CD4-positive, alpha-beta T cell (primary cell): ENCODE measurements around the gene FAM76A. TPM values are rescaled to one million over a fixed set of nuclear protein-coding genes. Genes with fewer than 3 reads are reported as not detected.
A peak's percentile ranks its signal among the peaks of the same experiment; 100 is the strongest.
"Not testable (repeated sequence)": the region's sequence is repeated elsewhere in the genome, so short reads cannot be mapped to it uniquely, and the experiment has no call there.

Experiments
- ATAC-seq: fragments of 200-7000 bp; cut with Tn5 transposase; one replicate; pipeline ENCODE4 v1.10.0; 2022; ENCODE audit warnings: mild to moderate bottlenecking; ENCODE audit not compliant: poor library complexity
- CTCF ChIA-PET: fragments of 350-600 bp; sonication (Branson Sonifier 250); formaldehyde crosslinking; loops from one replicate; lab custom pipeline; 2021; ENCODE audit warnings: antibody characterized with exemption, inconsistent platforms; lab: Charles Lee
- POLR2A ChIA-PET: fragments of 350-600 bp; sonication (Branson Sonifier 250); formaldehyde crosslinking; loops from one replicate; lab custom pipeline; 2021; ENCODE audit warnings: antibody characterized with exemption, inconsistent platforms; lab: Charles Lee
- DNase-seq, 14 experiments: peaks; one replicate each; pipeline ENCODE4 v3.0.0-alpha.2; 2013 to 2020; ENCODE audit warnings: mixed read lengths in 2 of 14
- H3K27ac ChIP-seq, 2 donors: one replicate each; pipeline versions ENCODE4 v1.5.1 to v1.7.0; 2013; ENCODE audit warnings: low read length in 2 of 2, low read depth in 1 of 2, mild to moderate bottlenecking in 1 of 2
- H3K27me3 ChIP-seq, 2 experiments: 1 replicate in 1 of 2; 2 replicates in 1 of 2; pipeline versions ENCODE4 v1.6.1 to v1.7.0; 2013; ENCODE audit warnings: low read length in 2 of 2, control low read depth in 1 of 2, mild to moderate bottlenecking in 1 of 2, moderate library complexity in 1 of 2; ENCODE audit not compliant: insufficient read depth in 2 of 2, control insufficient read depth in 1 of 2
- H3K36me3 ChIP-seq: one replicate; pipeline ENCODE4 v1.6.1; 2013; ENCODE audit warnings: low read length, control low read depth; ENCODE audit not compliant: insufficient read depth
- H3K4me1 ChIP-seq: one replicate; pipeline ENCODE4 v1.6.1; 2013; ENCODE audit warnings: low read length, control low read depth; ENCODE audit not compliant: insufficient read depth
- H3K4me3 ChIP-seq: one replicate; pipeline ENCODE4 v1.5.1; 2013; ENCODE audit warnings: mild to moderate bottlenecking, low read length, moderate library complexity
- H3K9me3 ChIP-seq, 2 experiments: 1 replicate in 1 of 2; 2 replicates in 1 of 2; pipeline versions ENCODE4 v1.6.1 to v1.7.0; 2013; ENCODE audit warnings: low read length in 2 of 2, mild to moderate bottlenecking in 2 of 2, control low read depth in 1 of 2, moderate library complexity in 1 of 2; ENCODE audit not compliant: control insufficient read depth in 1 of 2, insufficient read depth in 1 of 2
- H3K27ac Mint-ChIP-seq: one replicate; pipeline ENCODE4 v1.8.0; 2020; ENCODE audit warnings: mixed read lengths
- H3K27me3 Mint-ChIP-seq: one replicate; pipeline ENCODE4 v1.8.0; 2021; ENCODE audit warnings: mixed read lengths
- H3K36me3 Mint-ChIP-seq: one replicate; pipeline ENCODE4 v1.8.0; 2021; ENCODE audit warnings: low read depth, mixed read lengths
- H3K4me1 Mint-ChIP-seq: one replicate; pipeline ENCODE4 v1.8.0; 2021; ENCODE audit warnings: low read depth, mixed read lengths
- H3K4me3 Mint-ChIP-seq: one replicate; pipeline ENCODE4 v1.8.0; 2020; ENCODE audit warnings: mild to moderate bottlenecking, mixed read lengths
- H3K9me3 Mint-ChIP-seq: one replicate; pipeline ENCODE4 v1.8.0; 2020; ENCODE audit warnings: mixed read lengths
- CTCF ChIP-seq: fragments of 200-600 bp; IDR thresholded peaks from one replicate; pipeline ENCODE4 v1.8.0; 2022; ENCODE audit warnings: antibody characterized with exemption, mild to moderate bottlenecking
- intact Hi-C, 2 experiments: fragments of 100-400 bp; cut with DNase I in 1 of 2; cut with micrococcal nuclease in 1 of 2; formaldehyde crosslinking; loops; one replicate each; pipeline versions ENCODE4 v1.15.1 to v1.9.0; 2023 to 2025; cut with DNase I, micrococcal nuclease
- total RNA-seq, 174 experiments: library from RNA in 2 of 174; stranded (reverse) in 2 of 174; gene quantifications; one replicate each; pipeline ENCODE4 v1.2.3 and lab custom pipeline; 2021 to 2026

Gene FAM76A
- total RNA-seq, 2 experiments from 2014 or later = 26.0 to 28.7 TPM

- H3K36me3 Mint-ChIP-seq = peaks cover 61% of the 10 kb centered on the region
- intact Hi-C loops = no loop called here
- peaks cover 49% of the 10 kb centered on the region for H3K36me3 ChIP-seq
- no peaks in the 10 kb centered on the region for H3K4me1 ChIP-seq
- ATAC-seq (no peak), DNase-seq (no peak)
- no peaks in the 10 kb centered on the region for H3K9me3 Mint-ChIP-seq
- no peak overlapping the region for H3K27ac Mint-ChIP-seq
- H3K4me1 Mint-ChIP-seq = no peaks in the 10 kb centered on the region
- ChIA-PET POLR2A (no interaction called here), CTCF (no interaction called here)
- no peaks in the 10 kb centered on the region for H3K27me3 ChIP-seq
- no peaks in the 10 kb centered on the region for H3K27me3 Mint-ChIP-seq
- no peak overlapping the region for H3K4me3 ChIP-seq
- no peak for TF ChIP-seq CTCF
- H3K4me3 Mint-ChIP-seq = no peak overlapping the region
- no peaks in the 10 kb centered on the region for H3K9me3 ChIP-seq
- H3K27ac ChIP-seq = no peak overlapping the region
Observed at GRCh38 chr1:27806758-27807157, 81.0 kb downstream of the FAM76A start.

GRCh38 chr1:27807385-27807784, 81.6 kb downstream of the FAM76A start:
- H3K27me3 ChIP-seq = no peaks in the 10 kb centered on the region
- Mint-ChIP-seq H3K4me3 (no peak overlapping the region), H3K27ac (peak overlapping the region; percentile 5), H3K9me3 (no peaks in the 10 kb centered on the region), H3K4me1 (no peaks in the 10 kb centered on the region), H3K36me3 (peaks cover 61% of the 10 kb centered on the region), H3K27me3 (no peaks in the 10 kb centered on the region)
- no peak for ATAC-seq
- intact Hi-C loops = no loop called here
- no peak for TF ChIP-seq CTCF
- DNase-seq = no peak
- no peak overlapping the region for H3K27ac ChIP-seq
- H3K4me3 ChIP-seq = no peak overlapping the region
- no peaks in the 10 kb centered on the region for H3K9me3 ChIP-seq
- CTCF ChIA-PET = no interaction called here
- H3K4me1 ChIP-seq = no peaks in the 10 kb centered on the region
- peaks cover 48% of the 10 kb centered on the region for H3K36me3 ChIP-seq
- POLR2A ChIA-PET = no interaction called here

GRCh38 chr1:27808131-27808530, 82.4 kb downstream of the FAM76A start:
- POLR2A ChIA-PET, H3K27me3 ChIP-seq, H3K4me3 ChIP-seq, CTCF ChIA-PET, H3K4me1 Mint-ChIP-seq, DNase-seq, ATAC-seq, H3K27me3 Mint-ChIP-seq, H3K9me3 ChIP-seq, H3K9me3 Mint-ChIP-seq, H3K4me1 ChIP-seq, H3K27ac ChIP-seq, intact Hi-C loops, H3K4me3 Mint-ChIP-seq: not testable (repeated sequence)
- Mint-ChIP-seq H3K27ac (peak overlapping the region; percentile 5), H3K36me3 (peaks cover 60% of the 10 kb centered on the region)
- peaks cover 53% of the 10 kb centered on the region for H3K36me3 ChIP-seq

- CTCF ChIA-PET = no interaction called here
- DNase-seq = no peak
- Histone ChIP-seq H3K36me3 (peaks cover 59% of the 10 kb centered on the region), H3K9me3 (no peaks in the 10 kb centered on the region), H3K4me3 (no peak overlapping the region), H3K27ac (no peak overlapping the region), H3K27me3 (no peaks in the 10 kb centered on the region), H3K4me1 (no peaks in the 10 kb centered on the region)
- no peak for ATAC-seq
- POLR2A ChIA-PET = no interaction called here
- no peak for TF ChIP-seq CTCF
- Mint-ChIP-seq H3K4me1 (no peaks in the 10 kb centered on the region), H3K27ac (no peak overlapping the region), H3K9me3 (no peaks in the 10 kb centered on the region), H3K27me3 (no peaks in the 10 kb centered on the region), H3K36me3 (peaks cover 58% of the 10 kb centered on the region), H3K4me3 (no peak overlapping the region)
- intact Hi-C loops = no loop called here
Observed at GRCh38 chr1:27809883-27810282, 84.1 kb downstream of the FAM76A start.
